Measurements from ENCODE around the gene CRYBA1.
"Not testable (repeated sequence)": the region's sequence is repeated elsewhere in the genome, so short reads cannot be mapped to it uniquely, and the experiment has no call there.

CRYBA1 gene

GRCh38 chr17:29238133-29238850, 8.4 kb upstream of the CRYBA1 start:
- DNase-seq: no peak

- no peak for DNase-seq
Measured at GRCh38 chr17:29240477-29240876, 6.2 kb upstream of the CRYBA1 start.

DNA sequence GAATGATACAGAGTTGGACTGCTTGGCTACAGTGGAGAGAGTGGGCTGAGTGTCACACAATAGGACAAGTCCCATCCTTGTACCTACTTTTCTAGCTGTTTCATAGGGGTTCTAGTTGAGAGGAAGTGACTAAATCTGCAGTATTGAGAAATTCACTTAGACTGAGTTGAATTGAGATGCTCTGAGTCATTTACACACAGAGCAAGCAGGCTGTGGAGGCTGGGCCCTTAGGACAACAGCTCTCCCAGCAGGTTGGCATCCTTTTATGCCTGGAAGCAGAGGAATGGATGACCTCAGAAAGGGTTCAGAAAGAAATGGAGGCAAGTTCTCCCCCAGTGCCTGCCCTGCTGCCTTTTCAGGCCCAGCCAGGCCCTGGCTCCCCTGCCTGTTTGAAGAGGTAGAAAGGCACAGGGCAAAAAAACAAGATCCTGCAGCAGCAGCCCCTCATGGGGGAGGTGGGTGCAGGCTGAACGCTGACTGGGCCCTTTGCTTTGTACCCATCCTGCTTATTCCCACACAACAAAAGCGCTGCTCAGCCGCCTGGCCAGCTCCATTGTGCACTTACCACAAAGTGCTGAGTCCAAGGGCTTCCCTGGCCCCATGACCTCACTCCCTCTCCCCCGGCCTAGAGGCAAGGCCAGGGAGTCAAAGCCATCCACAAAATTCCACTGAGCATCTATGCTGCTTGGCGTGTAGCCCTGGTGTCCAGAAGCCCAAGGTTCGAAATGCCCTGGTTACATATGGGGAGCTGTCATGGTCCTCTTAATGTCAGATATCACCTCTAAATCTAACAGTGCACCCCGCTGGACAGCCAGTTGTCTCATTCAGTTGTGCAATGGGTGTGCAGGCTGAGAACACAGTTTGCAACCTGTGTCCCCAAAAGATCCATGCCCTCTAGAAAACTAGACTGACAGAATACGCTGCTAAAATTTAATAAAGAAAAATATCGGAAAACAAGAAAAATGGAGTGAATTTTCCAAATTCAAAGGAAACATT, 5.4 kb upstream of the CRYBA1 start:
- DNase-seq: no peak

GRCh38 chr17:29242051-29242450, 4.6 kb upstream of the CRYBA1 start:
- DNase-seq: no peak

DNA sequence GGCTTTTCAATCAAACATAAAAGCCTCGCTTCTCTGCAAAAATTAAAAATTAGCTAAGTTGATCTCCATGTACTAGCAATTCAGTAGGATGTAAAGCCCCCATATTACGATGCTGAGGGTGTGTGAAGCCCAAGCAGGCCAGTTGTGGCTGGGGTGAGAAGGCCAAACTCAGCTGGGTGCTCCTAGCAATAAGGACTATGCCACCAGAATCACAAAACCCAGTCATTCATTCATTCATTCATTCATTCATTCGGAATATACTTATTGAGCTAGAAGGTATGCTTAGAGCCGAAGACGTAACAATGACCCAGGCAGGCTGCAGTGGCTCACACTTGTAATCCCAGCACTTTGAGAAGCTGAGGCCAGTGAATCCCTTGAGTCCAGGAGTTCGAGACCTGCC, 3.9 kb upstream of the CRYBA1 start:
- DNase-seq: no peak

DNA sequence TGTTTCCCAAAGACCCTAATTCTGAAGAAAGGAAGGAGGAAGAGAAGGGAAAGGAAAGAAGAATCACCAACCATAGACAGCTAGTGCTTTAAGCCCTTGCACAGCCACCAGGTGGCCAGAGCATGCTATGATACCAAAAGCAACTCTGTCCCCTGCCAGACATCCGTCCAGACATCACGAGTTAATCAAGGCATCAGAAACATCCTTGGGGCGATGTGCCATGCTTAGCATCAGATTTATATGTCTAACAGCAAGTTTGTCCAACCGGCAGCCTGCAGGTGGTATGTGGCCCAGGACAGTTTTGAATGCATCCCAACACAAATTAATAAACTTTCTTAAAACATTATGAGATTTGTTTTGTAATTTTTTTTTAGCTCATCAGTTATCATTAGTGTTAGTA, 2.9 kb upstream of the CRYBA1 start:
- DNase-seq: no peak

DNA sequence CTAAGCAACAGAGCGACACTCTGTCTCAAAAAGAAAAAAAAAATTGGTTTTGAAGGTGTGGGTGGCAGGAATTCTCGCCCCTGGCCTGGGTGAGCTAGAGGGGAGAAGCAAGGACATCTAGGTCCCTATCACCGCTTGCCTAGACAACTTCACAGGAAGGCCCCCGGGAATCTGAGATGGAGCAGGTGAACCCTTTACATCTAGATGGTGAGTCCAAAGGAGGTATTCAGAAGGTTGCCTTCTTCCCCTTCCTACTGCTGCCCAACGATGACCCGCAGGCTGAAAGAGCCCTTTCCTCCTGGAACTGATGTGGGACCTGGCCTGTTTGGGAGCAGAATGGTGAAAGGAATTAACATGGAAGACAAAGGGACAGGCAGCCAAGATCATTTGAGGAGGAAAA, 1.3 kb upstream of the CRYBA1 start:
- no peak for DNase-seq

- no peak for DNase-seq
Measured at GRCh38 chr17:29247219-29247618, 560 bp downstream of the CRYBA1 start.

DNA sequence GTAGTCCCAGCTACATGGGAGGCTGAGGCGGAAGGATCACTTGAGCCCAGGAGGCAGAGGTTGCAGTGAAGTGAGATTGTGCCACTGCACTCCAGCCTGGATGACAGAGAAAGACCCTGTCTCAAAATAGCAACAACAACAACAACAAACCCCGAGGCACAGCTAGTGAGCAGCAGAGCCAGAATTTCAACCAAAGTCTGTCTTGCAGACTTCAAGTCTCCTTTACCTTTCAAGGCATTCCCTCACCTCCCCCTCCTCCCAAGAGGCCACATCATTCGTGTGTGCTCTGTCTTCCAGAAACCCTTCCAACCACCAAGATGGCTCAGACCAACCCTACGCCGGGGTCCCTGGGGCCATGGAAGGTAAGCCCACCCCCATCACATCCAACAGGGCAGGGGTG, 2.2 kb downstream of the CRYBA1 start:
- no peak for DNase-seq

- DNase-seq: no peak
Measured at GRCh38 chr17:29250666-29251065, 4.0 kb downstream of the CRYBA1 start.

DNA sequence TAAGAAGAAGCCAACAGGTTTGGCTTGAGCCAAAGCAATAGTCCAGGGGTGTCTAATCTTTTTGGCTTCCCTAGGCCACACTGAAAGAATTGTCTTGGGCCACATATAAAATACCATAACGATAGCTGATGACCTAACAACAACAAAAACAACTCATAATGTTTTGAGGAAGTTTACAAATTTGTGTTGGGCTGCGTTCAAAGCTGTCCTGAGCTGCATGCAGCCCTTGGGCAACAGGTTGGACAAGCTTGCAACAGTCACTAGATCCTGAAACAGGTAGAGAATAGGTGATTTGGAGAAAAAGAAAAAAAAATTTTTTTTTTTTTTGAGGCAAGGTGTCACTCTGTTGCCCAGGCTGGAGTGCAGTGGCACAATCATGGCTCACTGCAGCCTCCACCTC, 4.5 kb downstream of the CRYBA1 start:
- DNase-seq: no peak

- DNase-seq: peak; percentile 9
Measured at GRCh38 chr17:29252101-29252791, 5.6 kb downstream of the CRYBA1 start.

GRCh38 chr17:29253037-29253436, 6.4 kb downstream of the CRYBA1 start:
- no peak for DNase-seq

DNA sequence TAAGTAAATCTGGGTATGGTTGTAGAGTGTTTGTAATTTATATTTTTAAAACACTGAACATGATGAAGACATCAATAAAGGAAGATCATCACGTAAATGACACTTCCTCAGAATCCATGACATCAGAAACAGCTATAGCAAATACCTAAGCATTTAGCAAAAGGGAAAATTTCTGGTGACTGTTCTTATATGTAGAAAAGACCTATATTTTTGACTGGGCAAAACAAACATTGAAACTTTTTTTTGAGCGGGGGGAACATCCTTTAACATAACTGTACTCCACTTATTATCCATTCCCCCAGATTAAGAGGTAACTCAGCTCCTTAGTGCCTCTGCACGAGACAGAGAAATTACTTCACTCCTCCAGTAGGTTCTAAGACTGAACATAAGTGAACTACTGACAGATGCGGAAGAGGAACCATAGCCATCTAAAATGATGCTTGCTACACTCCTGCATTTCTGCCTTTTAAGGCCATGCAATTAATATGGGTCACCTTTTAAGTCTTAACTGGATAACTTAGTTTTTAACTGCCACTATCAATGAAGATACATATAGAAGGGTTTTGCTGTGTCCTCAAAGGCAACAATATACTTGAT, 9.4 kb downstream of the CRYBA1 start:
- no peak for DNase-seq

- no peak for DNase-seq
Measured at GRCh38 chr17:29256735-29257466, 10.2 kb downstream of the CRYBA1 start.

- DNase-seq: no peak
Measured at GRCh38 chr17:29257756-29258155, 11.1 kb downstream of the CRYBA1 start.

DNA sequence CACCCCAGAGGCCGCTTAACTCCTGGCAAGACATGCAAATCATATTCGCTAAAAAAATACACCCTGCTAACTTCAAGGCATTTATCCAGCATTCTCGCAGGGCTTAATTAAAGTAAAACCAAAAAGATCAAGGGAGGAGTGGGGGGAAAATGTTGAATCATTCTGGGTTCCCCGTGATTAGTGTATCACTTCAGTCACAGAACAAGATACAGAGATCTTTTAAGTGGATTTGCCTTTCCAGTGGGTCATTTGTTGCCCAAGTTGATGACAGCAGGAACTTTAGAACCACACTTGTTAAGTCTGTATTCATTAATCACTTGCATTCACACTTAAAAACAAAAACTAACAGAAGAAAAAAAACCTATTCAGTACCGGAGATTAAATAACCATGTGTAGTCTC, 17.3 kb downstream of the CRYBA1 start:
- DNase-seq: no peak

- DNase-seq: not testable (repeated sequence)
Measured at GRCh38 chr17:29271980-29272379, 25.3 kb downstream of the CRYBA1 start.

DNA sequence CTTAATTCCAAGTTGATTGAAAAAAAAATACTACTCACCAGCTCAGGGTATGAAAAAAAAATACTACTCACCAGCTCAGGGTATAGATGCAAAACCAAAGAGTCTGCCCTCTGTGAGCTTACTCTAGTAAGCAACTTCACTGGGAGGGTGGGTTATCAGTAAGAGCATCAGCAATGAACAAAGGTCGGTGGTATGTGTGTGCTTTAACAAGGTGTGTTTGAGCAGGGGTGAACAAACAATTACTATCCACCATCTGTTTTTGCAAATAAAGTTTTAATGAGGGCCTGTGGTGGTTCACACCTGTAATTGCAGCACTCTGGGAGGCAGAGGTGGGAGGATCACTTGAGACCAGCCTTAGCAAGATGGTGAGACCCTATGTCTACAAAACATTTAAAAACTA, 27.3 kb downstream of the CRYBA1 start:
- no peak for DNase-seq

- no peak for DNase-seq
Measured at GRCh38 chr17:29278692-29279091, 32.0 kb downstream of the CRYBA1 start.

DNA sequence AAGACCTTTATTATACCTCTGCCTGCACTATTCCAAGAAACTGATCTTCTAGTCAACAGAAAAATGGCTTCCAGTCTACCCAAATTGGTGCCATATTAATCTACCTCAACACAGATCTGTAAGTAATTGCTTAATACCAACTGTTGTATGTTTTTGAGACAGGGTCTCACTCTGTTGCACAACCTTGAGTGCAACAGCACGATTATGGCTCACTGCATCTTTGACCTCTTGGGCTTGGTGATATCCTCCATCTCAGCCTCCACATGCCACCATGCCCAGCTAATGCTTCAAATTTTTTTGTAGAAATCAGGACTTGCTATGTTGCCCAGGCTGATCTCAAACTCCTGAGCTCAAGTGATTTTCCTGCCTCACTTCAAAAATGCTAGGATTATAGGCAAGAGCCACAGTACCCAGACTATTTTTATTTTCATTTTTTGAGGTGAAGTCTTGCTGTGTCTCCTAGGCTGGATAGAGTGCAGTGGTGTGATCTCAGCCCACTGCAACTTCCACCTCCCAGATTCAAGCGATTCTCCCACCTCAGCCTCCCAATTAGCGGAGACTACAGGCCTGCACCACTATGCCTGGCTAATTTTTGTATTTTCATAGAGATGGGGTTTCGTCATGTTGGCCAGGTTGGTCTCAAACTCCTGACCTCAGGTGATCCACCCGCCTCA, 32.9 kb downstream of the CRYBA1 start:
- DNase-seq: no peak

- no peak for DNase-seq
Measured at GRCh38 chr17:29283496-29283895, 36.8 kb downstream of the CRYBA1 start.
